H1 (cell line): Measurements from ENCODE around the gene MLNR. TPM values are rescaled to one million over a fixed set of nuclear protein-coding genes. Genes with fewer than 3 reads are reported as not detected.

Experiments
- CHD1 ChIP-seq: IDR thresholded peaks from 2 replicates; pipeline ENCODE4 v1.6.1; 2012; ENCODE audit warnings: low read depth, low read length, improper control_type of control experiment
- CHD7 ChIP-seq: fragments of 300-600 bp; sonication (generic); IDR thresholded peaks from 2 replicates; pipeline ENCODE4 v1.7.1; 2012; ENCODE audit warnings: low read length, moderate library complexity, mild to moderate bottlenecking, inconsistent platforms; ENCODE audit not compliant: insufficient replicate concordance
- EP300 ChIP-seq, 2 experiments: IDR thresholded peaks; 1 replicate in 1 of 2; 2 replicates in 1 of 2; pipeline ENCODE4 v1.6.1; 2011 to 2012; ENCODE audit warnings: low read depth in 2 of 2, low read length in 2 of 2, mild to moderate bottlenecking in 2 of 2, borderline replicate concordance in 1 of 2, inconsistent platforms in 1 of 2, moderate library complexity in 1 of 2
- RNF2 ChIP-seq: fragments of 200-900, 300-1000 bp; sonication (generic); IDR thresholded peaks from 2 replicates; pipeline ENCODE4 v1.7.1; 2016; ENCODE audit warnings: borderline replicate concordance, low read depth, mild to moderate bottlenecking, antibody characterized with exemption, low read length; ENCODE audit not compliant: poor library complexity, severe bottlenecking; ENCODE audit errors: missing control alignments
- USF2 ChIP-seq: IDR thresholded peaks from 2 replicates; pipeline ENCODE4 v1.6.1; 2011; ENCODE audit warnings: low read length, improper control_type of control experiment
- polyA plus RNA-seq, 7 experiments: library from polyadenylated mRNA; depleted of rRNA in 3 of 7; stranded (reverse) in 5 of 7; unstranded in 2 of 7; fragments of >200 nt in 5 of 7; fragments of 200-250 nt in 2 of 7; gene quantifications; 1 replicate in 5 of 7; 2 replicates in 1 of 7; 4 replicates in 1 of 7; pipeline versions ENCODE4 v1.2.1 to v1.2.3, GENCODE V29; 2011 to 2013; ENCODE audit warnings: missing spikeins in 2 of 7, mixed read lengths in 2 of 7
- total RNA-seq: library from RNA; stranded (reverse); fragmentation: NEBNext Ultra II Directional; extraction: Animal tissue kit (Norgen Biotek cat#: 25700); gene quantifications from 2 replicates; pipeline ENCODE4 v1.2.1, GENCODE V29; 2021

The MLNR gene
- total and polyA plus RNA-seq, 2 of the 8 experiments (the other 6 are each of a cell fraction or from before 2014, with no cell fraction given): 0.24 to 0.29 TPM

- TF ChIP-seq CHD7 (no peak), EP300 (IDR thresholded peaks at IDR 0.05; ENCODE audit: borderline replicate concordance in 1 of 2, low read depth in 2 of 2, low read length in 2 of 2) (no peak), USF2 (no peak), CHD1 (no peak), RNF2 (no peak)
These were observed 497 bp upstream of the MLNR start (continued) for GRCh38 chr13:49219647-49220035.
